GM19438 (cell line): ENCODE results near the gene NUDCD2.
"Not testable (repeated sequence)": the region's sequence is repeated elsewhere in the genome, so short reads cannot be mapped to it uniquely, and the experiment has no call there.

Experiments
- ATAC-seq: cut with Tn5 transposase; IDR thresholded peaks from one replicate; pipeline ENCODE4 v1.9.1; 2021; ENCODE audit warnings: low read depth; ENCODE audit not compliant: unreplicated experiment

Gene NUDCD2

GRCh38 chr5:163434401-163434866 lies 25.5 kb downstream of the NUDCD2 start:
- ATAC-seq = no peak

GRCh38 chr5:163433271-163433670 lies 26.6 kb downstream of the NUDCD2 start:
- ATAC-seq = no peak

- ATAC-seq = no peak
Measured at GRCh38 chr5:163432544-163432943, 27.4 kb downstream of the NUDCD2 start.

- ATAC-seq = not testable (repeated sequence)
Measured at GRCh38 chr5:163426128-163426527, 33.8 kb downstream of the NUDCD2 start.

- no peak for ATAC-seq
Measured at GRCh38 chr5:163424836-163425235, 35.1 kb downstream of the NUDCD2 start.

- ATAC-seq = not testable (repeated sequence)
Measured at GRCh38 chr5:163415673-163416072, 44.2 kb downstream of the NUDCD2 start.

- ATAC-seq = no peak
Measured at GRCh38 chr5:163410505-163410904, 49.4 kb downstream of the NUDCD2 start.

GRCh38 chr5:163409384-163409783 lies 50.5 kb downstream of the NUDCD2 start:
- no peak for ATAC-seq

GRCh38 chr5:163408311-163408923 lies 51.5 kb downstream of the NUDCD2 start:
- ATAC-seq = peak; percentile 71

- peak; percentile 64 for ATAC-seq
Measured at GRCh38 chr5:163407034-163407655, 52.8 kb downstream of the NUDCD2 start.

- no peak for ATAC-seq
Measured at GRCh38 chr5:163404364-163405173, 55.3 kb downstream of the NUDCD2 start.

- ATAC-seq = no peak
Measured at GRCh38 chr5:163402007-163402406, 57.9 kb downstream of the NUDCD2 start.

GRCh38 chr5:163401271-163401670 lies 58.6 kb downstream of the NUDCD2 start:
- no peak for ATAC-seq

- ATAC-seq = no peak
Measured at GRCh38 chr5:163399923-163400322, 60.0 kb downstream of the NUDCD2 start.

- no peak for ATAC-seq
Measured at GRCh38 chr5:163397354-163397753, 62.5 kb downstream of the NUDCD2 start.

GRCh38 chr5:163396818-163397340 lies 63.0 kb downstream of the NUDCD2 start:
- not testable (repeated sequence) for ATAC-seq
